GM12872 (cell line): Measurements from ENCODE around the gene ARHGAP30.

Experiments
- TF ChIP-seq, protein P1 (sequence below): IDR thresholded peaks from 3 replicates; pipeline ENCODE4 v1.5.1; 2011; ENCODE audit warnings: low read depth, mild to moderate bottlenecking, low read length, moderate library complexity; ENCODE audit not compliant: insufficient read depth

Gene ARHGAP30

DNA sequence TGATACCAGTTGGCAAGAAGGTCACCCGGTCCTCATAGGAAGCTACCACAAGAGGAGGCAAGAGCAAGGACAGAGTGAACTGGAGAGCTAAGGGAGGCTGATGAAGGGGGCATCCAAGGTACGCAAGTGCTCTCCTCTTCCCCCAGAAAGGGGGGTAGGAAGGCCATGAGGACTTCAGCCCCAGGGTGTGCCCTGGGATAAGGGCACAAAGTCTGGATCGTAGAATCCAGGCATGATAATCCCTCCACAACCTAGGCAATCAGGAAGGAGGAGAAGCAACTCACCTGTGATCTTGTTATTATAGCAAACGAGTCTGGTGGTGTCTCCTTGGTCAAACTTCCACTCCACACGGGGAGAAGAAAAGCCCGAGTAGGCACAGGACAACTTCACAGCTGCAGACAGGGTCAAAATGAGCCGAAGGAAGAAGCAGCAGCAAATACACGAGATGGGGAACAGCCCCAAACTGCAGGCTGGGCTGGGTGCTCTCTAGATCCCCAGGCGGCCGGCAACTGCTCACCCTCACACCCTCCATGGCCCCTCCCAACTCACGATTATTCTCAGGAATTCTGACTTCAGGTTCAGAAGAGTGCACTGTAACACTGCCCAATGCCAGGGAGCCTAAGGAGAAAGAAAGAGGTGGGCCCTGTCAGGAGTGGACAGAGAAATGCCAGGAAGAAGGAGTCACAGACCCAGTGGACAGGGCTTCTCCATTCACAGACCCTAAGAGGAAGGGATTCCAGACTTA lies 68.8 kb downstream of the ARHGAP30 start:
- TF ChIP-seq, protein P1, sequence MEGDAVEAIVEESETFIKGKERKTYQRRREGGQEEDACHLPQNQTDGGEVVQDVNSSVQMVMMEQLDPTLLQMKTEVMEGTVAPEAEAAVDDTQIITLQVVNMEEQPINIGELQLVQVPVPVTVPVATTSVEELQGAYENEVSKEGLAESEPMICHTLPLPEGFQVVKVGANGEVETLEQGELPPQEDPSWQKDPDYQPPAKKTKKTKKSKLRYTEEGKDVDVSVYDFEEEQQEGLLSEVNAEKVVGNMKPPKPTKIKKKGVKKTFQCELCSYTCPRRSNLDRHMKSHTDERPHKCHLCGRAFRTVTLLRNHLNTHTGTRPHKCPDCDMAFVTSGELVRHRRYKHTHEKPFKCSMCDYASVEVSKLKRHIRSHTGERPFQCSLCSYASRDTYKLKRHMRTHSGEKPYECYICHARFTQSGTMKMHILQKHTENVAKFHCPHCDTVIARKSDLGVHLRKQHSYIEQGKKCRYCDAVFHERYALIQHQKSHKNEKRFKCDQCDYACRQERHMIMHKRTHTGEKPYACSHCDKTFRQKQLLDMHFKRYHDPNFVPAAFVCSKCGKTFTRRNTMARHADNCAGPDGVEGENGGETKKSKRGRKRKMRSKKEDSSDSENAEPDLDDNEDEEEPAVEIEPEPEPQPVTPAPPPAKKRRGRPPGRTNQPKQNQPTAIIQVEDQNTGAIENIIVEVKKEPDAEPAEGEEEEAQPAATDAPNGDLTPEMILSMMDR: no peak

DNA sequence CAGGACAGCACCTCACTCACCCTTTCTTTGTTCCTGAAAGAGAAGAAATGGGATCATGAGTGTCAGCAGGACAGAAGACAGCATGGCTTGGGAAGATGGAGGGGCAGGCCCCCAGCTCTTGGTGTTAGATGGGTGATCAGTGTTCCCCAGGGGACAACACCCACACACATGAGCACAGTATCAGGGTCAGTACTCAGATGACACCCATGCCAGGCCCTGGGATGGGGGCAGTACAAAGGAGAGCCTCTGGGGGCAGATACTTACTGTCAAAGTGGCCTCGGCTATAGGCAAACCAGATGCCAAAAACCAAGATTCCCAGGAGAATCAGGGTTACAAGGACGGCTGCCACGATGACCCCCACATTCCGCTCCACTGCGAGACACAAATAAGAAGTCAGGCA lies 70.3 kb downstream of the ARHGAP30 start:
- TF ChIP-seq, protein P1: peak; percentile 24; the same call in 1 of the 3 replicates

DNA sequence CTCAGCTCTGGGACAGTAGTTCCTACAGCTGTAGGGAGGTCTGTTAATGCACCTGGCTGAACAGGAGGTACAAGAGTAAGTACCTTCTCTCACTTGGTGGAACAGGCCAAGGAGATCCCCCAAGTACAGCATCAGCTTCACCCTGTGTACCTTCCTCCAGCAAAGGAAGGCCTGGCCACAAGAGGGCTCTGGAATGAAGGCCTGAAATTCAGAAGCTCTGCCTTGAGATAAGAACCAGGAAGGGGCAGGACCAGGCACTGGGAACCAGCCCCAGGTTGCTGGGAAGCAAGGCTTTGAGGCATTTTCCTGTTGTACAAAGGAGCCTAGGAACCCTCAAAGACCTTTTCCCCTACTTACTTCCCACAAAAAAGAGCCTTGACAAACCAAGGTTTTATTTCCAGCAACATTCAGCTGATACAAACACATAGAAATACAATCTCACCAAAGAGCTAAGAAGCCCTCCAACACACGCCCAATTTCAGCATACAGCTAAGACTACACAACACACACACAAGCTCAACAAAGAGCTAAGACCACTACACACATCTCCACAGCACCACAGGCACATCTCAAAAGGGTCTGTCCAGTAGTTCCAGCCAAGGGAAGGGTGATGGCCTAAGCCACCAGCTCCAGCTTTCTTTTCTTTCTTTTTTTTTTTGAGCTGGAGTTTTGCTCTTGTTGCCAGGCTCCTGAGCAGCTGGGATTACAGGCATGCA lies 72.2 kb downstream of the ARHGAP30 start:
- TF ChIP-seq, protein P1: peak; percentile 74
